ENCODE data around the gene CDCA4. TPM values are rescaled to one million over a fixed set of nuclear protein-coding genes. Genes with fewer than 3 reads are reported as not detected.

CDCA4 gene
- total RNA-seq, 1 donor from 2014 or later = 3.1 TPM

DNA sequence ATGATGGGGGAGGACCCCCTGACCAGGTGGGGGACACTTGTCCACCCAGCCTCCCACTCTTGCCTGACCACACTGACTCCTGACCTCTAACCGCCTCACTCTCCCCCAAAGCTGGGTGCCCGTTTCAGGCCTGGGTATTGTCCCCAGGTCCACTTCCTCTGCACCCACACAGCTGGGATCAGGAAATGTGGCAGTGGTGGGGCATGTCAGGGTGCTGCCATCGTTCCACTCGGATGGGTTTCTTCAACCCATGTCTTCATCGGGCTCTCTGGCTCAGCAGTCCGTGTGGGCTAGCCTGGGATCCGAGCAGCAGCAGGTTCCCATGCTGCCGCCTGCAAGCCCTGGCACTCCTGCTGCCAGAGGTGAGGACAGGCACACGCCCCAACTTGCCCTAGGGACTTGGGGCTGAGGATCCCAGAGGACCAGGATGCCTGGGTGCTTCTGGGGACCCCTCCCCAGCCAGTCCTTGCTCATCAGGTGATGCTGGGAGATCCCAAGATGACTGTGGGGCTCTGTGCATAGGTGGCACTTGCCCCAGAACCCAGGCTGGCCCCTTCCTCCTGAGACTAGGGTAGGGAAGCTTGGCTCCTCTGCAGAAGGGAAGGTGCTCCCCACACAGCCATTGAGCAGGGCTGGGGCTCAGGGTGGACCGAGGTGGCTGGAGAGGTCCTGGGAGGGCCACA, 38.2 kb downstream of the CDCA4 start:
- intact Hi-C loops (cut with DNase I) = no loop called here
- DNase-seq (ENCODE audit: missing footprints) (peak; percentile 55), ATAC-seq (no peak)

GRCh38 chr14:104981699-104982541, 39.0 kb downstream of the CDCA4 start:
- DNase-seq (ENCODE audit: missing footprints) = peak; percentile 44
- intact Hi-C loops (cut with DNase I) = no loop called here
- no peak for ATAC-seq

DNA sequence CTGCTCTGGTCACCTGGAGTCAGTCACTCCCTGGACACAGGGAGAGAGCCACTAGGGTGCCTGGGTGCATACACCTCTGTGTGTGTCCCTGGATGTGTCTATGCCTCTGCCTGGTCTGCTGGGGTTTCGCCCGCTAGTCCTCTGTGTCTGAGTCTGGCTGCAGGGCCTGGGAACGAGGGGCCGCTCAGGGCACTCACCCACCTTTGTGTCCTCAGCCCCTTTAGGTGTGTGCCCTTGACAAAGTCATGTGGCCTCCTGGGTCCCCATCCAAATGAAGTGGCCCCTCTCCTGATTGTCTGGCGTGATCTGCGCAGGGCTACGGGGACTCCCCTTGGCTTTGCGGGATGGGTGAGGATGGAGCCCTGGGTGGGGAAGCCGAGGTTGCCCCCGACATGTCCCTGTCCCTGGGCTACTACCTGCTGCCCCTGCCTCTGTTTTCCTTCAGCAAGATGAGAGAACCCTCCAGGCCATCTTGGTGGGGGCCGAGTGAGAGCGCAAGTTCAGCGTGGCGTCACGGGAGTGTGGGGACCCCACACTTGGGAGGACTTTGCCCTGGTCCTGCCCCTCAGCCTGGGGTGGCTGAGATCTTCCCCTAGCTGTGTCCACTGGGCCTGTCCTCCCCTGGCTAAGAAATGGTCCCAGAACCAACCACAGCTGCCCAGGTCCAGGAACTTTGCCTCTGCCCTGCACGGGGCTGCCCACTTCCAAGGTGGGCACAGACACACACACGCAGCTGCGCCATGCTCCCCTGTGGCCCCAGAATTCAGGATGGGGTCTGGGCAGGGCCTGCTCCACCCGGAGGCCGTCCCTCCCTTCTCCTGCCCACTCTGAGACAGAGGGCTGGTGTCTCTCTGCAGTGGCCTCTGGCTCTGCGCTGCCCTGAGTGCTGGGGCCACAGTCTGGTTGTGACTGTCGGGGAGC, 40.0 kb downstream of the CDCA4 start:
- DNase-seq (ENCODE audit: missing footprints) (peak; percentile 45), ATAC-seq (no peak)
- intact Hi-C loops (cut with DNase I) = no loop called here

DNA sequence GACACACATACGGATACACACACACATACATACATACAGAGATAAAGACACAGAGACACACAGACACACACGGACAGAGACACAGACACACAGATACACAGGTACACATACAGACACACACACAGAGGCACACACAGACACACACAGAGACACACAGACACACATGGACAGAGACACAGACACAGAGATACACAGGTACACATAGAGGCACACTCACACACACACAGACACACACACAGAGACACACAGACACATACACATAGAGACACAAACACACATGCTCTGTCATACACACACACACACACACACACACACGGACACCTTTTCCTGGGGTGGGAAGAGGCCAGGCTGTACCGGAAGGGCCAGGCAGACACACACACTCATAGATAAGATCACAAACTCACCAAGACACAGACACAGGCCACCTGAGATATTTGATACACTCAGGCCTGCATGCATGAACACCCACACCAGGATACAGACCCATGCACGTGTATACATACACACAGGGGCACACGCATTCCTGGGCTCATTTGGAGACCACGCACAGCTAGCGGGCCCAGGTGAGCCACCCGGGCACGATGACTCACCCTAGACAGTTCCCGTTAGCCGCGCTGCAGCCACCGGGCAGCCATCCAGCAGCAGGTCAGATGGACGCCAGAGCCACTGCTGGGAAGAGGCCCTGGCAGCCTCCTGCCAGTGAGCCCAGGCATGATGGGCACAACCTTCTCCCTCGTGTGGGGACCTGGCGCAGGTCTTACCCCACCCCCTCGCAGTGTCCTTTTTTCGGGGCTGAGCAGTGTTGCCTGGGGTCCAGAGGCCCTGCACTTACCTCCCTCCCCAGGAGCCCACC, 40.9 kb downstream of the CDCA4 start:
- DNase-seq (ENCODE audit: missing footprints) (peak; percentile 71), ATAC-seq (peak; percentile 43)
- intact Hi-C loops (cut with DNase I) = loop anchor here (2.0 to 10.0 kb wide), 2 partner anchors 41 to 205 kb away; partner anchors contain the start of genes CDCA4 and NUDT14

GRCh38 chr14:104978746-104979691, 41.9 kb downstream of the CDCA4 start:
- intact Hi-C loops (cut with DNase I) = loop anchor here (2.0 to 10.0 kb wide), 2 partner anchors 42 to 206 kb away; partner anchors contain the start of genes CDCA4 and NUDT14
- DNase-seq (ENCODE audit: missing footprints) = peak; percentile 41
- ATAC-seq = no peak

DNA sequence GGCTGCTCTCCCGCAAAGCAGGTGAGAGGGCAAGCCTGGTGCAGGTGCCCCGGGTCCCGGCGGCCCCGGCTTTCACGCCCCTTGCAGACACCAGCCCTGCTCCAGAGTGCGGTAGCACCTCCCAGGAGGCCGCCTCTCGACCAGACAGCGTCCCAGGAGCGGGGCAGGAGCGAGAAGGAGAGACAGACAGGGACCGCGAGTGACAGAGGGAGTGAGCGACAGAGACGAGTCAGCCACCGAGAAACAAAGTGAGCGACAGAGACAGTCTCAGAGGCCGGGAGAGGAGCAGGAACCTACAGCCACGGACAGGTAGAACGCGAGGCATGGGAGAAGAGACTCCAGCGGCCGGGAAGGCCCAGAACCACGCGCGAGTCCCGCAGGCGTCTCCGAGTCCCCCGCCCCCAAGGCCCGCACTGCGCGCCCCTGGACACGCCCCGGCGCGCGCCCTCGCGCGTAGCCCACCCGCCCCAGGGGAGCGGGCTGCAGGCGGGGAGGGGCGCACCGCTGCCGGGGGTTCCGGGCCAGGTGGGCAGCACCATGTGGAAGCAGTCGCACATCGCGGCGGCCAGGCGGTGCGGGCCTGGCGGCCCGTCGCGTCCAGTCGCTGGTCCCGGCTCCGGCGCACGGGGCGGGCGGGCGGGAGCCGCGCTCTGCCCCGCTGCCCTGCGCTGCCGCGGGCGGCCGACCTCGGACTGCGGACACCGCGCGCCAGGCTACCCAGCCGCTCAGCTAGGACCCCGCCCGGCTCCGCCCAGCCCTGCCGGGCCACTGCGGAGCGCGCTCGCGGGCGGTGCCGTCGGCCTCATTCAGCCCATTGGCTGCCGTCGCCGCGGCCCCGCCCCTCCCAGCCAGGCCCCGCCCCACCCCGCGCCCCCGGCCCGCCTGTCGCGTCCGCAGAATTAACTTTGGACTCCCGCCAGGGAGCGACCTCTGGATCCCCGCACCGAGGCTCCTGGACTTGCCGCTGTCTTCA, 42.9 kb downstream of the CDCA4 start, which contains the start of gene AHNAK2:
Gene AHNAK2, minus strand, starts transcription at position 694 of the 973 bp plus-strand sequence. Its CDS starts 137 bp downstream, at position 557.
- intact Hi-C loops (cut with DNase I) = loop anchor here (2.0 to 10.0 kb wide), 2 partner anchors 43 to 207 kb away; partner anchors contain the start of genes CDCA4 and NUDT14
- DNase-seq (ENCODE audit: missing footprints) = peak; percentile 90
- peak; percentile 78 for ATAC-seq

GRCh38 chr14:104977008-104977680, 43.7 kb downstream of the CDCA4 start:
- ATAC-seq = no peak

GRCh38 chr14:104976198-104977007, 44.5 kb downstream of the CDCA4 start:
- intact Hi-C loops (cut with DNase I) = loop anchor here (1.0 to 10.0 kb wide), 2 partner anchors 69 to 208 kb away; partner anchors contain the start of gene NUDT14
- ATAC-seq (peak; percentile 74), DNase-seq (ENCODE audit: missing footprints) (peak; percentile 93)

More at GRCh38 chr14:104977008-104977680, 43.7 kb downstream of the CDCA4 start:
- DNase-seq (ENCODE audit: missing footprints) = peak; percentile 67
- intact Hi-C loops (cut with DNase I) = loop anchor here (10.0 kb wide), 1 partner anchor 208 kb away; the partner anchor contains the start of gene NUDT14

- no peak for ATAC-seq
- intact Hi-C loops (cut with DNase I) = loop anchor here (1.0 to 10.0 kb wide), 3 partner anchors 70 to 209 kb away; partner anchors contain the start of gene NUDT14
- DNase-seq (ENCODE audit: missing footprints) = peak; percentile 43
Measured at GRCh38 chr14:104975481-104976197, 45.2 kb downstream of the CDCA4 start.

DNA sequence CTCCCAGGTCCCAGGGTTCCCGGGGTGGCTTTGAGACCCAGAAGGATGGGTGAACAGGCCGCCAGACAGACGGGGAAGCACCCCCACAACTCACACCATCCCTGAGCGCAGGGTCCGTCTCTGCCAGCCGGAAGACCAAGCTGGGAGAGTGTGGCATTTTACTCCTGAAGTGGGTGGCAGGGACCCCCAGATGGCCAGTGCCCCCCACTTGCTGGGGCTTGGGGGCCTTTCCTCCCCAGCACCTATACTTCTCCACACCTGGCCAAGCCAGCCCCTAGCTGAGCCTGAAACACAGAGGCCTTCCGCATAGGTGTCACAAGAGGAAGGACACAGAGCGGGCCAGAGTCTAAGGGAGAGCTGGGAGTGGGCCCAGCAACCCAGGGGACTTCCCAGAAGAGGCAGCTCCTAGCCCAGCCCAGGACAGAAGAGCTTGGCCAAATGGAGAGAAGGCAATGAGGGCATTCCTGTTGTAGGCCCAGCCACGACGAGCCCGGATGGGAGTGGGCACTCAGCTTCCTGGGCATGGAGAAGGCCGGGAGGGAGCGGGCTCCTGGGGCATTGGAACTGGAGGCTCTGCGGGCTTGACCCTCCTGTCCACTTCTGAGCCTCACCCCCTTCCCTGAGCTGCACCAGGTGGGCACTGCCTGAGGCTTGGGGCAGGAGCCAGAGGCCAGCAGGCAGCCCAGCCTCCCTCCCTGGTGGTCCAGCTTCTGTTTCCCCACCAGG, 46.1 kb downstream of the CDCA4 start:
- intact Hi-C loops (cut with DNase I) = loop anchor here (2.0 to 10.0 kb wide), 2 partner anchors 112 to 210 kb away; partner anchors contain the start of gene NUDT14
- DNase-seq (ENCODE audit: missing footprints) (peak; percentile 46), ATAC-seq (no peak)

- peak; percentile 55 for DNase-seq (ENCODE audit: missing footprints)
- intact Hi-C loops (cut with DNase I) = loop anchor here (2.0 to 10.0 kb wide), 2 partner anchors 113 to 211 kb away; partner anchors contain the start of gene NUDT14
- ATAC-seq = no peak
Measured at GRCh38 chr14:104974146-104974541, 46.7 kb downstream of the CDCA4 start.

- intact Hi-C loops (cut with DNase I) = loop anchor here (2.0 to 10.0 kb wide), 2 partner anchors 113 to 211 kb away; partner anchors contain the start of gene NUDT14
- no peak for ATAC-seq
- DNase-seq (ENCODE audit: missing footprints) = peak; percentile 76
Measured at GRCh38 chr14:104973385-104974145, 47.3 kb downstream of the CDCA4 start.
